ENCODE results near the gene WIPF3.

The WIPF3 gene

DNA sequence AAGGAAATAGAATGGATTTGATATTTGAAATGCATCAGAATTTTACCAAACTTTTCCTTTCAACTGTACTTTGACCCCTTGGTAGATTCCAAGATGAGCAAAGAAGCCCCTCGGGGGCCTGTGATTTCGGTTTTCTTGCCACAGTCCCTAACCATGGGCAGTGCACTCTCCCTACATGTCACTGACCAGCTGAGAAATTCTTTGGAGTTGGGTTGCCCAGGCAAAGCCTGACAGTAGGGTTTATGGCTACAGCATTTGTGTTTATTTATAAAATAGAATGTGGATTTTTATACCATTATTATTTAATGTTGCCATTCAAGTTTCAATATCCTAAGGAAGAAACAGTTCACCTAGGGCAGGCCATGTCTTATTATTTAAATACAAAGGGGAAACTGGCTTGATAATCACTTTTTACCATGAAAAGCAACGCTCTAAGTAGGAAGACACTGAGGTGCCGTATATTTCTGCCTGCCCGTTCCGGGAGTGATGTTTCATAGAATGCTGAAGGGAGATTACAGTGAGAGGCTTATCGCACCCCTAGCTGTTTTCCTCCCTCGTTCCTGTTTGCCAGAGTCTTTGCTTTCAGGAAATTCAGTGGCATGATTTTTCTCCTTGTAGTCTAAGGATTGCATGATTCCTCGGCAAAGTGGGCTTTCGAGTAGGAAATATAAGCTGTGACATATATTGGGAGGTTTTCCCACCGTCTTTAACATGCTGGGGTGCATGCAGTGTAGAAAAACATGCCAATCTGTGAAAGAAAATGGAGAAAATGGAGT is 35.8 kb downstream of the WIPF3 start:
- no peaks in the 10 kb centered on the region for H3K9me3 ChIP-seq (ENCODE audit: control insufficient read depth, insufficient read depth, low read length)
- no peak overlapping the region for H3K4me3 ChIP-seq (ENCODE audit: low read length)
- no peaks in the 10 kb centered on the region for H3K79me2 ChIP-seq (ENCODE audit: control insufficient read depth, low read length)
- H3K4me1 ChIP-seq (ENCODE audit: control insufficient read depth, low read length) = no peaks in the 10 kb centered on the region
- 0 out of 2 replicates have a peak, but pooled peaks cover 6% of the 10 kb centered on the region for H3K27me3 ChIP-seq (ENCODE audit: control insufficient read depth, low read length)
- TF ChIP-seq EZH2phosphoT487 (IDR thresholded peaks at IDR 0.05; ENCODE audit: borderline replicate concordance, low read length) = no peak
- H3F3A ChIP-seq (ENCODE audit: control insufficient read depth, insufficient read depth) = no peaks in the 10 kb centered on the region
- H3K27ac ChIP-seq (ENCODE audit: low read depth, low read length) = no peak overlapping the region
- H4K20me1 ChIP-seq (ENCODE audit: control insufficient read depth, insufficient read depth, low read depth, low read length) = no peaks in the 10 kb centered on the region
- H3K9me2 ChIP-seq (replicated peaks; ENCODE audit: control insufficient read depth, low read length) = no peaks in the 10 kb centered on the region
- H3K36me3 ChIP-seq (ENCODE audit: control insufficient read depth, low read length) = no peaks in the 10 kb centered on the region
- H3K4me2 ChIP-seq (ENCODE audit: low read length) = no peak overlapping the region

DNA sequence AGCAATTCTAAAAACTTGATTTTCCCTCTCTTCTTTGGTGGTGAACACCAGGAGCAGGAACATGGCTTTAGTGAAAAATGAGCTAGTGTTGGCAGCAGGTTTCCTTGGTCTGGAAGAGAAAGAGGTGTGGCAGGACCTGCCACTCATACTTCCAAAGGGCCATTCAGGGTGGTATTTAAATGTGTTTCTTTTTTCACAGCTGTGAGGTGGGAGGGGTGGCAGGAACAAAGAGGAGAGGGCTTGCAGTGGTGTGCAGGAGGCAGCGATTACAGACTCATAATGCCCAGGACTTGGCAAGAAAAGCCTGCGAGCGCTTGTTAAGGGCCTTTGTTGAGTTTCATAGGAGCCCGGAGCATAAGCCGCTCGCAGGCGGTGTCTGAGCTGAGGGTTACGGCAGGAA is 36.8 kb downstream of the WIPF3 start:
- H3K4me3 ChIP-seq (ENCODE audit: low read length) = no peak overlapping the region
- H3K4me1 ChIP-seq (ENCODE audit: control insufficient read depth, low read length) = no peaks in the 10 kb centered on the region
- H4K20me1 ChIP-seq (ENCODE audit: control insufficient read depth, insufficient read depth, low read depth, low read length) = no peaks in the 10 kb centered on the region
- no peak overlapping the region for H3K4me2 ChIP-seq (ENCODE audit: low read length)
- H3K27ac ChIP-seq (ENCODE audit: low read depth, low read length) = no peak overlapping the region
- no peaks in the 10 kb centered on the region for H3K79me2 ChIP-seq (ENCODE audit: control insufficient read depth, low read length)
- 0 out of 2 replicates have a peak, but pooled peaks cover 6% of the 10 kb centered on the region for H3K27me3 ChIP-seq (ENCODE audit: control insufficient read depth, low read length)
- H3K9me3 ChIP-seq (ENCODE audit: control insufficient read depth, insufficient read depth, low read length) = no peaks in the 10 kb centered on the region
- H3K9me2 ChIP-seq (replicated peaks; ENCODE audit: control insufficient read depth, low read length) = no peaks in the 10 kb centered on the region
- TF ChIP-seq, protein P1, sequence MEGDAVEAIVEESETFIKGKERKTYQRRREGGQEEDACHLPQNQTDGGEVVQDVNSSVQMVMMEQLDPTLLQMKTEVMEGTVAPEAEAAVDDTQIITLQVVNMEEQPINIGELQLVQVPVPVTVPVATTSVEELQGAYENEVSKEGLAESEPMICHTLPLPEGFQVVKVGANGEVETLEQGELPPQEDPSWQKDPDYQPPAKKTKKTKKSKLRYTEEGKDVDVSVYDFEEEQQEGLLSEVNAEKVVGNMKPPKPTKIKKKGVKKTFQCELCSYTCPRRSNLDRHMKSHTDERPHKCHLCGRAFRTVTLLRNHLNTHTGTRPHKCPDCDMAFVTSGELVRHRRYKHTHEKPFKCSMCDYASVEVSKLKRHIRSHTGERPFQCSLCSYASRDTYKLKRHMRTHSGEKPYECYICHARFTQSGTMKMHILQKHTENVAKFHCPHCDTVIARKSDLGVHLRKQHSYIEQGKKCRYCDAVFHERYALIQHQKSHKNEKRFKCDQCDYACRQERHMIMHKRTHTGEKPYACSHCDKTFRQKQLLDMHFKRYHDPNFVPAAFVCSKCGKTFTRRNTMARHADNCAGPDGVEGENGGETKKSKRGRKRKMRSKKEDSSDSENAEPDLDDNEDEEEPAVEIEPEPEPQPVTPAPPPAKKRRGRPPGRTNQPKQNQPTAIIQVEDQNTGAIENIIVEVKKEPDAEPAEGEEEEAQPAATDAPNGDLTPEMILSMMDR (IDR thresholded peaks at IDR 0.05; ENCODE audit: low read depth, low read length, poor library complexity, severe bottlenecking) = no peak
- no peak for TF ChIP-seq EZH2phosphoT487 (IDR thresholded peaks at IDR 0.05; ENCODE audit: borderline replicate concordance, low read length)
- H3K36me3 ChIP-seq (ENCODE audit: control insufficient read depth, low read length) = no peaks in the 10 kb centered on the region
- no peaks in the 10 kb centered on the region for H3F3A ChIP-seq (ENCODE audit: control insufficient read depth, insufficient read depth)

DNA sequence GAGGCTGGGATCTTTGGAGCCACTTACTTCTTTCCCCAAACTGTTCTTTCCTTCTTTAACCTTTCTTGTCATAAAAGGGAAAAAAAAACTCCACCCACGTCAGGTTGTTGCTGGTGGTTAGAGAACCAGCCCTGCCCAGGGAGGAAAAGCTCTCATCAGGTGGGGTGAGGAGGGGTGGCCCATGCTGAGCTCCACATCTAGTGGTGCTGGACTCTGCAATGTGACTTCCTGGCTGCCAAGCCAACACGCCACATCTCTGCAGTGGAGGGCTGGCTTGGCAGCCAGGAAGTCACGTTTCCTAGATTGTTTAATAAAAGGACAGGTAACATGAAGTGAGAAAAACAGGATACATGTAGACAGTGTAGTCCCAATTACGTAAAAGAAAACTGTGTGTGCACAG is 37.4 kb downstream of the WIPF3 start:
- no peaks in the 10 kb centered on the region for H3K36me3 ChIP-seq (ENCODE audit: control insufficient read depth, low read length)
- H3K27ac ChIP-seq (ENCODE audit: low read depth, low read length) = no peak overlapping the region
- no peak for TF ChIP-seq EZH2phosphoT487 (IDR thresholded peaks at IDR 0.05; ENCODE audit: borderline replicate concordance, low read length)
- TF ChIP-seq, protein P1 (IDR thresholded peaks at IDR 0.05; ENCODE audit: low read depth, low read length, poor library complexity, severe bottlenecking) = no peak
- no peak overlapping the region for H3K4me3 ChIP-seq (ENCODE audit: low read length)
- no peaks in the 10 kb centered on the region for H3F3A ChIP-seq (ENCODE audit: control insufficient read depth, insufficient read depth)
- H3K27me3 ChIP-seq (ENCODE audit: control insufficient read depth, low read length) = 0 out of 2 replicates have a peak, but pooled peaks cover 6% of the 10 kb centered on the region
- H3K9me3 ChIP-seq (ENCODE audit: control insufficient read depth, insufficient read depth, low read length) = no peaks in the 10 kb centered on the region
- H3K79me2 ChIP-seq (ENCODE audit: control insufficient read depth, low read length) = no peaks in the 10 kb centered on the region
- H4K20me1 ChIP-seq (ENCODE audit: control insufficient read depth, insufficient read depth, low read depth, low read length) = no peaks in the 10 kb centered on the region
- H3K9me2 ChIP-seq (replicated peaks; ENCODE audit: control insufficient read depth, low read length) = no peaks in the 10 kb centered on the region
- no peak overlapping the region for H3K4me2 ChIP-seq (ENCODE audit: low read length)
- H3K4me1 ChIP-seq (ENCODE audit: control insufficient read depth, low read length) = no peaks in the 10 kb centered on the region

DNA sequence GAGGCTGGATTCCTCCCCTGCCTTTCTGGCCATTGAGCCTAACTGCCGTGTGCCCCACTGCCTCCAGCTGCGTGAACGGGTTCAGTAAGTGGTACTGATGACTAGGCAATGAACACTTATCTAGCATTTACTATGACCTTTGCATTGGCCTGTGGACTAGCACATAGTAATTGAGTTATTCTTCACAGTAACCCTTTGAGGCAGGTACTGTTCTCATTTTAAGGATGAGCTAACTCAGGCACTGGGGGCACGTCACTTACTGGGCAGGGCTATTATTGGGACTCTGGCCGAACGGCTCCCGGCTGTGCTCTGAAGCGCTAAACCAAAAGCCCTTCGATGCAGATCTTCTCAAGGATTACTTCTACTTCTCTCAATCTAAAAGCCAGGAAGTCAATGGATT is 38.3 kb downstream of the WIPF3 start:
- H3K79me2 ChIP-seq (ENCODE audit: control insufficient read depth, low read length) = no peaks in the 10 kb centered on the region
- no peaks in the 10 kb centered on the region for H3K9me2 ChIP-seq (replicated peaks; ENCODE audit: control insufficient read depth, low read length)
- H3F3A ChIP-seq (ENCODE audit: control insufficient read depth, insufficient read depth) = no peaks in the 10 kb centered on the region
- H3K27me3 ChIP-seq (ENCODE audit: control insufficient read depth, low read length) = peaks cover 11% of the 10 kb centered on the region; the same call in 1 of the 2 replicates
- H3K4me1 ChIP-seq (ENCODE audit: control insufficient read depth, low read length) = no peaks in the 10 kb centered on the region
- H3K4me2 ChIP-seq (ENCODE audit: low read length) = no peak overlapping the region
- TF ChIP-seq, protein P1 (IDR thresholded peaks at IDR 0.05; ENCODE audit: low read depth, low read length, poor library complexity, severe bottlenecking) = no peak
- no peak for TF ChIP-seq EZH2phosphoT487 (IDR thresholded peaks at IDR 0.05; ENCODE audit: borderline replicate concordance, low read length)
- H3K9me3 ChIP-seq (ENCODE audit: control insufficient read depth, insufficient read depth, low read length) = no peaks in the 10 kb centered on the region
- no peak overlapping the region for H3K4me3 ChIP-seq (ENCODE audit: low read length)
- no peaks in the 10 kb centered on the region for H3K36me3 ChIP-seq (ENCODE audit: control insufficient read depth, low read length)
- H4K20me1 ChIP-seq (ENCODE audit: control insufficient read depth, insufficient read depth, low read depth, low read length) = no peaks in the 10 kb centered on the region
- H3K27ac ChIP-seq (ENCODE audit: low read depth, low read length) = no peak overlapping the region
